WTC11 (cell line): ENCODE data around the gene INO80B. TPM values are rescaled to one million over a fixed set of nuclear protein-coding genes. Genes with fewer than 3 reads are reported as not detected.

Experiments used
- ATAC-seq: fragments of 200-7000 bp; cut with Tn5 transposase; 2 replicates; pipeline ENCODE4 v1.10.0; 2021; ENCODE audit warnings: mild to moderate bottlenecking, moderate library complexity
- CTCF ChIA-PET: fragments of 300-600 bp; sonication (Branson Sonifier 250); formaldehyde crosslinking; loops from one replicate; lab custom pipeline; 2021; ENCODE audit warnings: antibody characterized with exemption; lab: Charles Lee
- POLR2A ChIA-PET: fragments of 350-600 bp; sonication (Branson Sonifier 250); formaldehyde crosslinking; loops from one replicate; lab custom pipeline; 2021; ENCODE audit warnings: antibody characterized with exemption; lab: Charles Lee
- DNase-seq: peaks from one replicate; pipeline ENCODE4 v3.0.0; 2021; ENCODE audit warnings: low spot score
- H3K27ac Mint-ChIP-seq: 2 replicates; pipeline ENCODE4 v1.8.0; 2021; ENCODE audit warnings: mixed read lengths
- H3K27me3 Mint-ChIP-seq: 2 replicates; pipeline ENCODE4 v1.8.0; 2021; ENCODE audit warnings: low read depth, mild to moderate bottlenecking, moderate library complexity, mixed read lengths
- H3K36me3 Mint-ChIP-seq: 2 replicates; pipeline ENCODE4 v1.8.0; 2021; ENCODE audit warnings: mixed read lengths
- H3K4me1 Mint-ChIP-seq: 2 replicates; pipeline ENCODE4 v1.8.0; 2022; ENCODE audit warnings: mixed read lengths
- H3K4me3 Mint-ChIP-seq: 2 replicates; pipeline ENCODE4 v1.8.0; 2021; ENCODE audit warnings: mild to moderate bottlenecking, moderate library complexity, mixed read lengths
- H3K9me3 Mint-ChIP-seq: 2 replicates; pipeline ENCODE4 v1.8.0; 2021; ENCODE audit warnings: mixed read lengths
- CBFB ChIP-seq: sonication (generic); formaldehyde crosslinking; IDR thresholded peaks from 2 replicates; pipeline ENCODE4 v1.8.1; 2022; ENCODE audit warnings: mild to moderate bottlenecking, low read depth, missing genetic modification reagents
- CREM ChIP-seq: sonication (generic); formaldehyde crosslinking; IDR thresholded peaks from 2 replicates; pipeline ENCODE4 v1.8.1; 2022; ENCODE audit warnings: mild to moderate bottlenecking, missing genetic modification reagents, moderate library complexity
- FOXJ3 ChIP-seq: sonication (generic); formaldehyde crosslinking; IDR thresholded peaks from 2 replicates; pipeline ENCODE4 v1.9.0; 2021; ENCODE audit warnings: missing genetic modification reagents, mild to moderate bottlenecking, borderline replicate concordance
- FOXP1 ChIP-seq: sonication (generic); formaldehyde crosslinking; IDR thresholded peaks from 2 replicates; pipeline ENCODE4 v1.8.0; 2022; ENCODE audit warnings: missing genetic modification reagents, mild to moderate bottlenecking, moderate library complexity, borderline replicate concordance
- GTF2I ChIP-seq: fragments of 250-450 bp; sonication (Bioruptor Pico); conservative IDR thresholded peaks from 2 replicates; pipeline ENCODE4 v1.4.0; 2021; ENCODE audit warnings: mild to moderate bottlenecking
- KAT7 ChIP-seq: sonication (generic); formaldehyde crosslinking; IDR thresholded peaks from 2 replicates; pipeline ENCODE4 v1.8.1; 2023; ENCODE audit warnings: missing genetic modification reagents, mild to moderate bottlenecking, borderline replicate concordance
- MXD4 ChIP-seq: fragments of 250-450 bp; sonication (Bioruptor Pico); IDR thresholded peaks from 2 replicates; pipeline ENCODE4 v1.8.0; 2021; ENCODE audit warnings: mild to moderate bottlenecking, moderate library complexity, borderline replicate concordance
- PRRX2 ChIP-seq: fragments of 250-450 bp; sonication (Bioruptor Pico); IDR thresholded peaks from 2 replicates; pipeline ENCODE4 v1.8.0; 2021; ENCODE audit warnings: mild to moderate bottlenecking
- SMAD4 ChIP-seq: sonication (generic); formaldehyde crosslinking; IDR thresholded peaks from 2 replicates; pipeline ENCODE4 v1.8.0; 2022; ENCODE audit warnings: mild to moderate bottlenecking, missing genetic modification reagents
- SP1 ChIP-seq: sonication (generic); formaldehyde crosslinking; conservative IDR thresholded peaks from 2 replicates; pipeline ENCODE4 v1.8.1; 2022; ENCODE audit warnings: missing genetic modification reagents
- TCF7 ChIP-seq: sonication (generic); formaldehyde crosslinking; IDR thresholded peaks from 2 replicates; pipeline ENCODE4 v1.8.0; 2022; ENCODE audit warnings: mild to moderate bottlenecking, low read depth, missing genetic modification reagents, moderate library complexity
- TEAD1 ChIP-seq: sonication (generic); formaldehyde crosslinking; IDR thresholded peaks from 2 replicates; pipeline ENCODE4 v1.8.0; 2022; ENCODE audit warnings: mild to moderate bottlenecking, missing genetic modification reagents
- TEAD4 ChIP-seq: sonication (generic); formaldehyde crosslinking; IDR thresholded peaks from 2 replicates; pipeline ENCODE4 v1.8.0; 2022; ENCODE audit warnings: mild to moderate bottlenecking, missing genetic modification reagents
- ZNF232 ChIP-seq: sonication (generic); formaldehyde crosslinking; IDR thresholded peaks from 2 replicates; pipeline ENCODE4 v1.8.0; 2022; ENCODE audit warnings: mild to moderate bottlenecking, missing genetic modification reagents
- total RNA-seq: library from RNA; stranded (reverse); gene quantifications from 3 replicates; pipeline ENCODE4 v1.2.3, GENCODE V29; 2021
- TF ChIP-seq, protein P1 (sequence below): fragments of 250-450 bp; sonication (Bioruptor Pico); IDR thresholded peaks from 2 replicates; pipeline ENCODE4 v1.9.0; 2021; ENCODE audit warnings: mild to moderate bottlenecking
- TF ChIP-seq, protein P2 (sequence below): sonication (generic); formaldehyde crosslinking; IDR thresholded peaks from 2 replicates; pipeline ENCODE4 v1.8.0; 2022; ENCODE audit warnings: missing genetic modification reagents
- TF ChIP-seq, protein P3 (sequence below): sonication (generic); formaldehyde crosslinking; IDR thresholded peaks from 2 replicates; pipeline ENCODE4 v1.8.1; 2022; ENCODE audit warnings: missing genetic modification reagents, borderline replicate concordance
- TF ChIP-seq, protein P4 (sequence below): fragments of 250-450 bp; sonication (Bioruptor Pico); IDR thresholded peaks from 2 replicates; pipeline ENCODE4 v1.9.0; 2021; ENCODE audit warnings: moderate library complexity, mild to moderate bottlenecking, inconsistent platforms, borderline replicate concordance
- TF ChIP-seq, protein P5 (sequence below): fragments of 250-450 bp; sonication (Bioruptor Pico); IDR thresholded peaks from 2 replicates; pipeline ENCODE4 v1.9.0; 2021; ENCODE audit warnings: mild to moderate bottlenecking

Gene INO80B
- total RNA-seq, 1 experiment from 2014 or later = 20.2 TPM

DNA sequence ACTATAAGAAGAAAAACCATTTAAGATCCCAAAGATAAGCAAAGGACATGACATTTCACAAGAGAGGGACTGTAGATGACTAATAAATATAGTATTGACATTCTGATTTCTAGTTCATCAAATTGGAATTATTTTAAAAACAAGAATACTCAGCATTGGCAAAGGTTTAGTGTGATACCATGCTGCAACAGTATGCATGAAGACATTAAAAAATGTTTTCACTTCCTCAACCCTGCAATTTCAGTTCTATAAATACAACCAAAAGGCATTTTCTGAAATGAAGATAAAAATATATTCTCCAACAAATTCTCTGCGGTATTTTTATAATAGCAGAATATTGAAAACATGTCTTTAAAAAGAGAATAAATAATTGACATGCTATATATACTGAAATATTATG, 35.5 kb upstream of the INO80B start:
- CTCF ChIA-PET = interaction anchor here (1.4 kb wide), 1 partner anchor 84 kb away, joined by 4 read pairs; no protein-coding TSS in a partner anchor
- no peak overlapping the region for H3K27ac Mint-ChIP-seq
- H3K4me1 Mint-ChIP-seq = peaks cover 27% of the 10 kb centered on the region
- POLR2A ChIA-PET = no interaction called here
- no peaks in the 10 kb centered on the region for H3K9me3 Mint-ChIP-seq
- ATAC-seq (no peak), DNase-seq (no peak)
- TF ChIP-seq MXD4 (CRISPR knock-in tag) = no peak
- no peak for TF ChIP-seq GTF2I (CRISPR knock-in tag)
- no peak for TF ChIP-seq TEAD4 (CRISPR knock-in tag)
- no peak for TF ChIP-seq KAT7 (CRISPR knock-in tag)
- TF ChIP-seq, protein P1, sequence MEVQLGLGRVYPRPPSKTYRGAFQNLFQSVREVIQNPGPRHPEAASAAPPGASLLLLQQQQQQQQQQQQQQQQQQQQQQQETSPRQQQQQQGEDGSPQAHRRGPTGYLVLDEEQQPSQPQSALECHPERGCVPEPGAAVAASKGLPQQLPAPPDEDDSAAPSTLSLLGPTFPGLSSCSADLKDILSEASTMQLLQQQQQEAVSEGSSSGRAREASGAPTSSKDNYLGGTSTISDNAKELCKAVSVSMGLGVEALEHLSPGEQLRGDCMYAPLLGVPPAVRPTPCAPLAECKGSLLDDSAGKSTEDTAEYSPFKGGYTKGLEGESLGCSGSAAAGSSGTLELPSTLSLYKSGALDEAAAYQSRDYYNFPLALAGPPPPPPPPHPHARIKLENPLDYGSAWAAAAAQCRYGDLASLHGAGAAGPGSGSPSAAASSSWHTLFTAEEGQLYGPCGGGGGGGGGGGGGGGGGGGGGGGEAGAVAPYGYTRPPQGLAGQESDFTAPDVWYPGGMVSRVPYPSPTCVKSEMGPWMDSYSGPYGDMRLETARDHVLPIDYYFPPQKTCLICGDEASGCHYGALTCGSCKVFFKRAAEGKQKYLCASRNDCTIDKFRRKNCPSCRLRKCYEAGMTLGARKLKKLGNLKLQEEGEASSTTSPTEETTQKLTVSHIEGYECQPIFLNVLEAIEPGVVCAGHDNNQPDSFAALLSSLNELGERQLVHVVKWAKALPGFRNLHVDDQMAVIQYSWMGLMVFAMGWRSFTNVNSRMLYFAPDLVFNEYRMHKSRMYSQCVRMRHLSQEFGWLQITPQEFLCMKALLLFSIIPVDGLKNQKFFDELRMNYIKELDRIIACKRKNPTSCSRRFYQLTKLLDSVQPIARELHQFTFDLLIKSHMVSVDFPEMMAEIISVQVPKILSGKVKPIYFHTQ = no peak
- no peak for TF ChIP-seq SP1 (CRISPR knock-in tag)
- TF ChIP-seq TEAD1 (CRISPR knock-in tag) = no peak
- TF ChIP-seq TCF7 = no peak
- no peak for TF ChIP-seq FOXP1 (CRISPR knock-in tag)
- no peak for TF ChIP-seq FOXJ3 (CRISPR knock-in tag)
- TF ChIP-seq, protein P2, sequence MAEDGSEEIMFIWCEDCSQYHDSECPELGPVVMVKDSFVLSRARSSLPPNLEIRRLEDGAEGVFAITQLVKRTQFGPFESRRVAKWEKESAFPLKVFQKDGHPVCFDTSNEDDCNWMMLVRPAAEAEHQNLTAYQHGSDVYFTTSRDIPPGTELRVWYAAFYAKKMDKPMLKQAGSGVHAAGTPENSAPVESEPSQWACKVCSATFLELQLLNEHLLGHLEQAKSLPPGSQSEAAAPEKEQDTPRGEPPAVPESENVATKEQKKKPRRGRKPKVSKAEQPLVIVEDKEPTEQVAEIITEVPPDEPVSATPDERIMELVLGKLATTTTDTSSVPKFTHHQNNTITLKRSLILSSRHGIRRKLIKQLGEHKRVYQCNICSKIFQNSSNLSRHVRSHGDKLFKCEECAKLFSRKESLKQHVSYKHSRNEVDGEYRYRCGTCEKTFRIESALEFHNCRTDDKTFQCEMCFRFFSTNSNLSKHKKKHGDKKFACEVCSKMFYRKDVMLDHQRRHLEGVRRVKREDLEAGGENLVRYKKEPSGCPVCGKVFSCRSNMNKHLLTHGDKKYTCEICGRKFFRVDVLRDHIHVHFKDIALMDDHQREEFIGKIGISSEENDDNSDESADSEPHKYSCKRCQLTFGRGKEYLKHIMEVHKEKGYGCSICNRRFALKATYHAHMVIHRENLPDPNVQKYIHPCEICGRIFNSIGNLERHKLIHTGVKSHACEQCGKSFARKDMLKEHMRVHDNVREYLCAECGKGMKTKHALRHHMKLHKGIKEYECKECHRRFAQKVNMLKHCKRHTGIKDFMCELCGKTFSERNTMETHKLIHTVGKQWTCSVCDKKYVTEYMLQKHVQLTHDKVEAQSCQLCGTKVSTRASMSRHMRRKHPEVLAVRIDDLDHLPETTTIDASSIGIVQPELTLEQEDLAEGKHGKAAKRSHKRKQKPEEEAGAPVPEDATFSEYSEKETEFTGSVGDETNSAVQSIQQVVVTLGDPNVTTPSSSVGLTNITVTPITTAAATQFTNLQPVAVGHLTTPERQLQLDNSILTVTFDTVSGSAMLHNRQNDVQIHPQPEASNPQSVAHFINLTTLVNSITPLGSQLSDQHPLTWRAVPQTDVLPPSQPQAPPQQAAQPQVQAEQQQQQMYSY (CRISPR knock-in tag) = no peak
- no peak for TF ChIP-seq ZNF232
- TF ChIP-seq, protein P3, sequence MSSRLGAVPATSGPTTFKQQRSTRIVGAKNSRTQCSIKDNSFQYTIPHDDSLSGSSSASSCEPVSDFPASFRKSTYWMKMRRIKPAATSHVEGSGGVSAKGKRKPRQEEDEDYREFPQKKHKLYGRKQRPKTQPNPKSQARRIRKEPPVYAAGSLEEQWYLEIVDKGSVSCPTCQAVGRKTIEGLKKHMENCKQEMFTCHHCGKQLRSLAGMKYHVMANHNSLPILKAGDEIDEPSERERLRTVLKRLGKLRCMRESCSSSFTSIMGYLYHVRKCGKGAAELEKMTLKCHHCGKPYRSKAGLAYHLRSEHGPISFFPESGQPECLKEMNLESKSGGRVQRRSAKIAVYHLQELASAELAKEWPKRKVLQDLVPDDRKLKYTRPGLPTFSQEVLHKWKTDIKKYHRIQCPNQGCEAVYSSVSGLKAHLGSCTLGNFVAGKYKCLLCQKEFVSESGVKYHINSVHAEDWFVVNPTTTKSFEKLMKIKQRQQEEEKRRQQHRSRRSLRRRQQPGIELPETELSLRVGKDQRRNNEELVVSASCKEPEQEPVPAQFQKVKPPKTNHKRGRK = no peak
- TF ChIP-seq PRRX2 (CRISPR knock-in tag) = no peak
- TF ChIP-seq, protein P4, sequence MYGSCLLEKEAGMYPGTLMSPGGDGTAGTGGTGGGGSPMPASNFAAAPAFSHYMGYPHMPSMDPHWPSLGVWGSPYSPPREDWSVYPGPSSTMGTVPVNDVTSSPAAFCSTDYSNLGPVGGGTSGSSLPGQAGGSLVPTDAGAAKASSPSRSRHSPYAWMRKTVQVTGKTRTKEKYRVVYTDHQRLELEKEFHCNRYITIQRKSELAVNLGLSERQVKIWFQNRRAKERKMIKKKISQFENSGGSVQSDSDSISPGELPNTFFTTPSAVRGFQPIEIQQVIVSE (CRISPR knock-in tag) = no peak
- TF ChIP-seq CBFB (CRISPR knock-in tag) = no peak
- no peak for TF ChIP-seq CREM (CRISPR knock-in tag)
- TF ChIP-seq, protein P5, sequence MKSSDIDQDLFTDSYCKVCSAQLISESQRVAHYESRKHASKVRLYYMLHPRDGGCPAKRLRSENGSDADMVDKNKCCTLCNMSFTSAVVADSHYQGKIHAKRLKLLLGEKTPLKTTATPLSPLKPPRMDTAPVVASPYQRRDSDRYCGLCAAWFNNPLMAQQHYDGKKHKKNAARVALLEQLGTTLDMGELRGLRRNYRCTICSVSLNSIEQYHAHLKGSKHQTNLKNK (CRISPR knock-in tag) = no peak
- no peak for TF ChIP-seq SMAD4 (CRISPR knock-in tag)
- H3K4me3 Mint-ChIP-seq = no peak overlapping the region
- H3K27me3 Mint-ChIP-seq = peaks cover 72% of the 10 kb centered on the region
- H3K36me3 Mint-ChIP-seq = peaks cover 6% of the 10 kb centered on the region; the same call in 1 of the 2 replicates
